Measurements from ENCODE around the gene GPR17. TPM values are rescaled to one million over a fixed set of nuclear protein-coding genes. Genes with fewer than 3 reads are reported as not detected.

Gene GPR17
- total RNA-seq, 4 donors from 2014 or later: not detected

- no peak for TF ChIP-seq CTCF (IDR thresholded peaks at IDR 0.05)
- no peak for ATAC-seq (ENCODE audit: low FRiP score)
- DNase-seq (ENCODE audit: low spot score): no peak
Observed at GRCh38 chr2:127658146-127658545, 12.2 kb downstream of the GPR17 start.

GRCh38 chr2:127658641-127659407, 12.9 kb downstream of the GPR17 start:
- DNase-seq (ENCODE audit: low spot score) (no peak), ATAC-seq (ENCODE audit: low FRiP score) (no peak)
- no peak for TF ChIP-seq CTCF (IDR thresholded peaks at IDR 0.05)

GRCh38 chr2:127659408-127660290, 13.7 kb downstream of the GPR17 start:
- DNase-seq (ENCODE audit: low spot score) (no peak), ATAC-seq (ENCODE audit: low FRiP score) (peak; percentile 46)
- TF ChIP-seq CTCF (IDR thresholded peaks at IDR 0.05): no peak

- no peak for TF ChIP-seq CTCF (IDR thresholded peaks at IDR 0.05)
- DNase-seq (ENCODE audit: low spot score) (no peak), ATAC-seq (ENCODE audit: low FRiP score) (no peak)
Observed at GRCh38 chr2:127660291-127660578, 14.3 kb downstream of the GPR17 start.

GRCh38 chr2:127661072-127661649, 15.2 kb downstream of the GPR17 start:
- no peak for TF ChIP-seq CTCF (IDR thresholded peaks at IDR 0.05)
- DNase-seq (ENCODE audit: low spot score) (no peak), ATAC-seq (ENCODE audit: low FRiP score) (no peak)

GRCh38 chr2:127661949-127662510, 16.1 kb downstream of the GPR17 start:
- no peak for DNase-seq (ENCODE audit: low spot score)
- no peak for TF ChIP-seq CTCF (IDR thresholded peaks at IDR 0.05)
- no peak for ATAC-seq (ENCODE audit: low FRiP score)

Measured in omental fat pad (tissue), 4 donors.